PC-3 (cell line): ENCODE results near the gene PHF1.

Source experiments
- CTCF ChIP-seq: fragments of 300-600 bp; sonication (generic); conservative IDR thresholded peaks from 2 replicates; pipeline ENCODE4 v1.5.1; 2017; ENCODE audit warnings: antibody characterized with exemption, low read depth, mild to moderate bottlenecking, low read length
- EZH2phosphoT487 ChIP-seq: fragments of 300-600 bp; sonication (generic); IDR thresholded peaks from 2 replicates; pipeline ENCODE4 v1.6.1; 2018; ENCODE audit warnings: mild to moderate bottlenecking, antibody characterized with exemption, low read length, borderline replicate concordance

DNA sequence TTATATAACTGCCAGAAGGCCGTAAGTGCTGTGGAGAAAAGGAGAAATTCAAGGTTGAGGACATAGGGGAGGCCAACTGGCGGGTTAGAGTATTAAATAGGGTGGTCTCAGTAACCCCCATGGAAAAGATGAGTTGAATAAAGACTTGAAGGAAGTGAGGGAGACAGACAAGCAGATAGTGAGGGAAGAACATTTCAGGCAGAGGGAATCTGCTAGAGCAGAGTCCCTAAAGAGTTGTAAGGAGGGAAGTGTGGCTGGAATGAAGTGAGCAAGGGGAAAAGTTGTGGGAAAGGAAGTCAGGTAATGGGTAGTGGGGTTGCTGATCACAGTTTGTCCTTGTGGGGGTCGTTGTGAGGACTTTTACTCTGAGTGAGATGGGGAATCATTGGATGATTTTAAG lies 17.8 kb upstream of the PHF1 start:
- TF ChIP-seq CTCF (no peak), EZH2phosphoT487 (no peak)
